GM23338 (cell line): ENCODE measurements around the gene DDX31. TPM values are rescaled to one million over a fixed set of nuclear protein-coding genes. Genes with fewer than 3 reads are reported as not detected.

Experiments
- ATAC-seq: fragments of 200-7000 bp; cut with Tn5 transposase; 3 replicates; pipeline ENCODE4 v1.9.1; 2020
- DNase-seq: peaks from one replicate; pipeline ENCODE4 v3.0.0-alpha.2; 2015; ENCODE audit warnings: low spot score
- H2AFZ ChIP-seq: fragments of 200-600 bp; sonication (generic); 2 replicates; pipeline ENCODE4 v1.8.0; 2016; ENCODE audit warnings: antibody characterized with exemption, mild to moderate bottlenecking, moderate library complexity
- H3F3A ChIP-seq: fragments of 200-600 bp; sonication (generic); replicated peaks from 2 replicates; pipeline ENCODE4 v1.8.0; 2017; ENCODE audit warnings: antibody characterized with exemption, mixed run types, low read depth
- H3K27ac ChIP-seq: fragments of 200-600 bp; sonication (generic); 2 replicates; pipeline ENCODE4 v1.6.1; 2016; ENCODE audit warnings: low read depth
- H3K27me3 ChIP-seq: fragments of 200-600 bp; sonication (generic); 2 replicates; pipeline ENCODE4 v1.8.0; 2016; ENCODE audit warnings: mild to moderate bottlenecking, mixed run types, moderate library complexity; ENCODE audit not compliant: insufficient read depth
- H3K36me3 ChIP-seq: fragments of 200-600 bp; sonication (generic); 2 replicates; pipeline ENCODE4 v1.8.0; 2016; ENCODE audit warnings: mild to moderate bottlenecking; ENCODE audit not compliant: insufficient read depth
- H3K4me1 ChIP-seq: fragments of 200-600 bp; sonication (generic); 2 replicates; pipeline ENCODE4 v1.8.0; 2016; ENCODE audit warnings: mild to moderate bottlenecking, moderate library complexity; ENCODE audit not compliant: insufficient read depth
- H3K4me2 ChIP-seq: fragments of 200-600 bp; sonication (generic); 2 replicates; pipeline ENCODE4 v1.7.1; 2017; ENCODE audit warnings: mixed run types
- H3K4me3 ChIP-seq: fragments of 200-600 bp; sonication (generic); 2 replicates; pipeline ENCODE4 v1.6.1; 2016; ENCODE audit warnings: mixed run types
- H3K79me2 ChIP-seq: fragments of 200-600 bp; sonication (generic); replicated peaks from 2 replicates; pipeline ENCODE4 v1.8.0; 2017; ENCODE audit warnings: mild to moderate bottlenecking; ENCODE audit not compliant: insufficient read depth
- H3K9me2 ChIP-seq: fragments of 200-600 bp; sonication (generic); 2 replicates; pipeline ENCODE4 v1.8.0; 2017; ENCODE audit not compliant: insufficient read depth
- H4K20me1 ChIP-seq: fragments of 200-600 bp; sonication (generic); replicated peaks from 2 replicates; pipeline ENCODE4 v1.8.0; 2017; ENCODE audit warnings: mild to moderate bottlenecking; ENCODE audit not compliant: insufficient read depth
- H3K27ac Mint-ChIP-seq: 2 replicates; pipeline ENCODE4 v1.8.0; 2020; ENCODE audit warnings: inconsistent platforms, mild to moderate bottlenecking, moderate library complexity, mixed read lengths
- H3K27me3 Mint-ChIP-seq: 3 replicates; pipeline ENCODE4 v1.8.0; 2022; ENCODE audit warnings: low read depth, mild to moderate bottlenecking, moderate library complexity, mixed read lengths, inconsistent platforms; ENCODE audit not compliant: insufficient read depth, poor library complexity
- H3K36me3 Mint-ChIP-seq: 3 replicates; pipeline ENCODE4 v1.8.0; 2021; ENCODE audit warnings: low read depth, mild to moderate bottlenecking, inconsistent platforms, moderate library complexity, mixed read lengths
- H3K4me1 Mint-ChIP-seq: 3 replicates; pipeline ENCODE4 v1.8.0; 2020; ENCODE audit warnings: mild to moderate bottlenecking, inconsistent platforms, mixed read lengths
- H3K4me3 Mint-ChIP-seq: 3 replicates; pipeline ENCODE4 v1.8.0; 2021; ENCODE audit warnings: moderate library complexity, mild to moderate bottlenecking, inconsistent platforms, mixed read lengths
- H3K9me3 Mint-ChIP-seq: 3 replicates; pipeline ENCODE4 v1.8.0; 2020; ENCODE audit warnings: moderate library complexity, mild to moderate bottlenecking, inconsistent platforms, mixed read lengths
- CREB1 ChIP-seq: fragments of 250-450 bp; sonication (Bioruptor Pico); IDR thresholded peaks from 2 replicates; pipeline ENCODE4 v1.5.0; 2020; ENCODE audit warnings: low read depth, mild to moderate bottlenecking, moderate library complexity
- EZH2 ChIP-seq: fragments of 200-600 bp; sonication (generic); IDR thresholded peaks from one replicate; pipeline ENCODE4 v1.8.0; 2017; ENCODE audit warnings: antibody characterized with exemption, mild to moderate bottlenecking, low read depth; ENCODE audit not compliant: unreplicated experiment
- EZH2phosphoT487 ChIP-seq: fragments of 200-600 bp; sonication (generic); IDR thresholded peaks from one replicate; pipeline ENCODE4 v1.8.1; 2018; ENCODE audit warnings: antibody characterized with exemption; ENCODE audit not compliant: unreplicated experiment
- JUNB ChIP-seq: IDR thresholded peaks from one replicate; pipeline ENCODE4 v1.6.1; 2016; ENCODE audit warnings: antibody characterized with exemption; ENCODE audit not compliant: unreplicated experiment
- POLR2AphosphoS5 ChIP-seq: IDR thresholded peaks from 2 replicates; pipeline ENCODE4 v1.6.1; 2016; ENCODE audit warnings: antibody characterized with exemption, low read depth
- STAT1 ChIP-seq: IDR thresholded peaks from one replicate; pipeline ENCODE4 v1.6.1; 2016; ENCODE audit warnings: antibody characterized with exemption; ENCODE audit not compliant: unreplicated experiment
- ZNF114 ChIP-seq: fragments of 250-450 bp; sonication (Bioruptor Pico); IDR thresholded peaks from 2 replicates; pipeline ENCODE4 v1.5.0; 2020; ENCODE audit warnings: mild to moderate bottlenecking, moderate library complexity
- ZNF331 ChIP-seq: fragments of 250-450 bp; sonication (Bioruptor Pico); IDR thresholded peaks from 2 replicates; pipeline ENCODE4 v1.5.0; 2020; ENCODE audit warnings: low read depth, mild to moderate bottlenecking, moderate library complexity
- polyA plus RNA-seq: library from polyadenylated mRNA; unstranded; fragments of >200 nt; fragmentation: Nextera tagmentation; extraction: Ambion mirVana; gene quantifications from 2 replicates; pipeline ENCODE4 v1.2.1, GENCODE V29; 2016
- total RNA-seq: library from RNA; depleted of rRNA; stranded (reverse); fragments of >200 nt; shearing (Covaris generic); gene quantifications from 2 replicates; pipeline ENCODE4 v1.2.3, GENCODE V29; 2014
- TF ChIP-seq, protein P1 (sequence below): IDR thresholded peaks from 2 replicates; pipeline ENCODE4 v1.6.1; 2016; ENCODE audit warnings: antibody characterized with exemption
- TF ChIP-seq, protein P2 (sequence below), 2 experiments: fragments of 200-600 bp in 1 of 2; sonication (generic) in 1 of 2; conservative IDR thresholded peaks; 2 replicates each; pipeline versions ENCODE4 v1.5.1 to v1.6.1; 2016 to 2017; ENCODE audit warnings: antibody characterized with exemption in 2 of 2, low read depth in 2 of 2, mild to moderate bottlenecking in 2 of 2, moderate library complexity in 1 of 2

DDX31 gene
- total and polyA plus RNA-seq, 2 experiments from 2014 or later = 14.8 to 23.5 TPM

DNA sequence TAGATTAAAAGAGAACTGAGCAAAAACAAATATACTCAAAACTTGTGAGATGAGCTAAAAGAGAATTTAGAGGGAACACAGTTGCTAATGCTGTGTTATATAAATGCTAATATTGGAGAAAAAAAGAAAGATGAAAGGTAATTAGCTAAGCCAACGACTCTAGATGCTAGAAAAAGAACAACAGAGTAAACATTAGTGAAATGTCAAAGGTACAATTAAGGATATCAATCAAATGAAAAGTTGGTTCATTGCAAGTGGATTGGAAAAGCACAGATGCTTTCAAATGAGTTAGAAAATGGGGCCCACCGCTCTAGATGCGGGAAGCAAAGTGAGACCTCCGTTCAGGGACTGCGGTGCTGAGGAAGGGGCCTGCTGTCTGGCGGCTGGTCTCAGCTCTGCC, 105.3 kb downstream of the DDX31 start (continued):
- TF ChIP-seq, protein P1, sequence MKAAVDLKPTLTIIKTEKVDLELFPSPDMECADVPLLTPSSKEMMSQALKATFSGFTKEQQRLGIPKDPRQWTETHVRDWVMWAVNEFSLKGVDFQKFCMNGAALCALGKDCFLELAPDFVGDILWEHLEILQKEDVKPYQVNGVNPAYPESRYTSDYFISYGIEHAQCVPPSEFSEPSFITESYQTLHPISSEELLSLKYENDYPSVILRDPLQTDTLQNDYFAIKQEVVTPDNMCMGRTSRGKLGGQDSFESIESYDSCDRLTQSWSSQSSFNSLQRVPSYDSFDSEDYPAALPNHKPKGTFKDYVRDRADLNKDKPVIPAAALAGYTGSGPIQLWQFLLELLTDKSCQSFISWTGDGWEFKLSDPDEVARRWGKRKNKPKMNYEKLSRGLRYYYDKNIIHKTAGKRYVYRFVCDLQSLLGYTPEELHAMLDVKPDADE = no peak
- TF ChIP-seq CREB1 (CRISPR knock-in tag) = no peak

DNA sequence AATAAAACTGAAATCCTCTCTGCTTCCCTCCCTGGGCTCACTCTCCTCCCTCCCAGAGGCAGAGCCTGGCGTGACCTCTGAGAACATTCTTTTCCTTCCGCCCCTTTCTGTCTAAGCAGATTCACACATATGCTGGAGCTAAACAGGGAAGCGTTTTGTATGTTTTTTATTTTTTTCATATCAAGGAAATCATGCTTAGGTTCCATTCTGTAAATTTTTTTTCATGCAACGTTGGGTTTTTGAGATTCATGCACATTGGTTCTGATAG, 107.5 kb downstream of the DDX31 start:
- ATAC-seq = no peak
- Histone ChIP-seq H3K4me2 (no peak overlapping the region), H3K27me3 (no peaks in the 10 kb centered on the region), H4K20me1 (no peaks in the 10 kb centered on the region), H3K36me3 (no peaks in the 10 kb centered on the region), H2AFZ (no peak overlapping the region), H3K4me3 (no peak overlapping the region), H3K27ac (no peak overlapping the region), H3K9me2 (no peaks in the 10 kb centered on the region), H3F3A (no peaks in the 10 kb centered on the region), H3K4me1 (peaks cover 9% of the 10 kb centered on the region; the same call in 1 of the 2 replicates), H3K79me2 (no peaks in the 10 kb centered on the region)
- Mint-ChIP-seq H3K4me1 (peaks cover 4% of the 10 kb centered on the region; the same call in 2 of the 3 replicates), H3K9me3 (peaks cover 12% of the 10 kb centered on the region), H3K4me3 (no peak overlapping the region), H3K27me3 (peaks cover 11% of the 10 kb centered on the region), H3K36me3 (peaks cover 5% of the 10 kb centered on the region), H3K27ac (no peak overlapping the region)
- no peak for DNase-seq
- no peak for TF ChIP-seq ZNF331 (CRISPR knock-in tag)
- no peak for TF ChIP-seq STAT1
- TF ChIP-seq CREB1 (CRISPR knock-in tag) = no peak

DNA sequence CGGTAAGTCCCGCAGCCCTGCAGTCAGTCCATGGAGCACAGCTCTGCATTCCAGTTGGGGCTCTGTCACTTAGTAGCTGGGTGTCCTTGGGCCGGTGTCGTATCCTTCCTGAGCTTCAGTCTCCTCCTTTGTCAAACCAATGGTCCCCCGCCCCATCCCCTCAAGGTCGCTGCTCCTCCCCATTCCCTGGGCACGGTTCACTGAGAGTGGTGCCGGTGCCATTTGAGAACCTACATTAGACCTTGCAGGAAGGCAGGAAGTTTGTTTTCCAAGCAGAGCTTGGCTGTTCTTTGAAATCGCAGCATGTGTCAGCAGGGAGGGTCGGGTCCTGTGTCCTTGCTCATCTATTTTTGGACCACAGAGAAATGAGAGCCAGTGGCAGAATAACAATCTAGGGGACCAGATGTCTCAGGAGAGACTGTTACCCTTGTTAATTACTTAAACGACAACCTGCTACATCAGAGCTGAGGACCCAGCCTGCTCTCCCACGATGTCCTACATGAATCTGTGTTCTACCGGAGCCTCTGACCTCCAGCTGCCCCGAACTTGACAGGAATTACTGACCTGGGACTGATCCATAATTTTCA, 109.1 kb downstream of the DDX31 start:
- Mint-ChIP-seq H3K4me1 (peaks cover 15% of the 10 kb centered on the region), H3K27ac (no peak overlapping the region), H3K27me3 (peaks cover 7% of the 10 kb centered on the region), H3K9me3 (peaks cover 12% of the 10 kb centered on the region), H3K36me3 (peaks cover 5% of the 10 kb centered on the region), H3K4me3 (no peak overlapping the region)
- Histone ChIP-seq H3K36me3 (no peaks in the 10 kb centered on the region), H3F3A (no peaks in the 10 kb centered on the region), H3K79me2 (no peaks in the 10 kb centered on the region), H3K4me3 (no peak overlapping the region), H3K9me2 (no peaks in the 10 kb centered on the region), H3K4me2 (no peak overlapping the region), H3K27ac (no peak overlapping the region), H2AFZ (no peak overlapping the region), H4K20me1 (no peaks in the 10 kb centered on the region), H3K27me3 (no peaks in the 10 kb centered on the region), H3K4me1 (peaks cover 9% of the 10 kb centered on the region; the same call in 1 of the 2 replicates)
- ATAC-seq (no peak), DNase-seq (no peak)
- TF ChIP-seq POLR2AphosphoS5 (no peak), ZNF331 (CRISPR knock-in tag) (no peak), EZH2 (no peak), CREB1 (CRISPR knock-in tag) (no peak), STAT1 (no peak), ZNF114 (CRISPR knock-in tag) (no peak), JUNB (no peak), EZH2phosphoT487 (no peak)
- TF ChIP-seq, protein P2, sequence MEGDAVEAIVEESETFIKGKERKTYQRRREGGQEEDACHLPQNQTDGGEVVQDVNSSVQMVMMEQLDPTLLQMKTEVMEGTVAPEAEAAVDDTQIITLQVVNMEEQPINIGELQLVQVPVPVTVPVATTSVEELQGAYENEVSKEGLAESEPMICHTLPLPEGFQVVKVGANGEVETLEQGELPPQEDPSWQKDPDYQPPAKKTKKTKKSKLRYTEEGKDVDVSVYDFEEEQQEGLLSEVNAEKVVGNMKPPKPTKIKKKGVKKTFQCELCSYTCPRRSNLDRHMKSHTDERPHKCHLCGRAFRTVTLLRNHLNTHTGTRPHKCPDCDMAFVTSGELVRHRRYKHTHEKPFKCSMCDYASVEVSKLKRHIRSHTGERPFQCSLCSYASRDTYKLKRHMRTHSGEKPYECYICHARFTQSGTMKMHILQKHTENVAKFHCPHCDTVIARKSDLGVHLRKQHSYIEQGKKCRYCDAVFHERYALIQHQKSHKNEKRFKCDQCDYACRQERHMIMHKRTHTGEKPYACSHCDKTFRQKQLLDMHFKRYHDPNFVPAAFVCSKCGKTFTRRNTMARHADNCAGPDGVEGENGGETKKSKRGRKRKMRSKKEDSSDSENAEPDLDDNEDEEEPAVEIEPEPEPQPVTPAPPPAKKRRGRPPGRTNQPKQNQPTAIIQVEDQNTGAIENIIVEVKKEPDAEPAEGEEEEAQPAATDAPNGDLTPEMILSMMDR (conservative IDR thresholded peaks at IDR 0.05; ENCODE audit: low read depth in 2 of 2) = no peak
- TF ChIP-seq, protein P1 = no peak
